NAMALWA (cell line): Measurements from ENCODE around the gene AGAP1.
A peak's percentile ranks its signal among the peaks of the same experiment; 100 is the strongest.

Source experiments
- DNase-seq: peaks from one replicate; pipeline ENCODE4 v3.0.0-alpha.2; 2015; ENCODE audit warnings: low spot score

The AGAP1 gene

GRCh38 chr2:235550378-235550760, 56.5 kb downstream of the AGAP1 start:
- DNase-seq = no peak

GRCh38 chr2:235550946-235551345, 57.1 kb downstream of the AGAP1 start:
- no peak for DNase-seq

- peak; percentile 15 for DNase-seq
Measured at GRCh38 chr2:235551965-235552364, 58.1 kb downstream of the AGAP1 start.

- DNase-seq = no peak
Measured at GRCh38 chr2:235552671-235553070, 58.8 kb downstream of the AGAP1 start.

- DNase-seq = no peak
Measured at GRCh38 chr2:235553291-235553690, 59.4 kb downstream of the AGAP1 start.

GRCh38 chr2:235553696-235554100, 59.9 kb downstream of the AGAP1 start:
- no peak for DNase-seq

GRCh38 chr2:235554385-235554784, 60.5 kb downstream of the AGAP1 start:
- no peak for DNase-seq

- DNase-seq = no peak
Measured at GRCh38 chr2:235554936-235555335, 61.1 kb downstream of the AGAP1 start.

GRCh38 chr2:235555371-235555770, 61.5 kb downstream of the AGAP1 start:
- no peak for DNase-seq

- DNase-seq = no peak
Measured at GRCh38 chr2:235556086-235556485, 62.2 kb downstream of the AGAP1 start.

GRCh38 chr2:235556901-235557300, 63.1 kb downstream of the AGAP1 start:
- DNase-seq = no peak

- no peak for DNase-seq
Measured at GRCh38 chr2:235557903-235558302, 64.1 kb downstream of the AGAP1 start.

GRCh38 chr2:235558572-235558971, 64.7 kb downstream of the AGAP1 start:
- no peak for DNase-seq

GRCh38 chr2:235560345-235560744, 66.5 kb downstream of the AGAP1 start:
- no peak for DNase-seq

GRCh38 chr2:235561450-235561849, 67.6 kb downstream of the AGAP1 start:
- no peak for DNase-seq

GRCh38 chr2:235562065-235562747, 68.4 kb downstream of the AGAP1 start:
- no peak for DNase-seq

- DNase-seq = no peak
Measured at GRCh38 chr2:235563056-235563910, 69.4 kb downstream of the AGAP1 start.

GRCh38 chr2:235564066-235564465, 70.2 kb downstream of the AGAP1 start:
- DNase-seq = no peak

GRCh38 chr2:235564884-235565530, 71.2 kb downstream of the AGAP1 start:
- no peak for DNase-seq

GRCh38 chr2:235566415-235566814, 72.6 kb downstream of the AGAP1 start:
- no peak for DNase-seq

- no peak for DNase-seq
Measured at GRCh38 chr2:235566931-235567495, 73.2 kb downstream of the AGAP1 start.

GRCh38 chr2:235567842-235568241, 74.0 kb downstream of the AGAP1 start:
- DNase-seq = no peak

GRCh38 chr2:235568431-235568830, 74.6 kb downstream of the AGAP1 start:
- no peak for DNase-seq
